Neuronal stem cell (in vitro differentiated cells): ENCODE data around the gene MLYCD.

Source experiments
- DNase-seq: peaks from one replicate; pipeline ENCODE4 v3.0.0-alpha.2; 2013; ENCODE audit warnings: low spot score
- H2AFZ ChIP-seq: one replicate; pipeline ENCODE4 v1.6.1; 2013; ENCODE audit warnings: mild to moderate bottlenecking, low read length, inconsistent platforms
- H2AK5ac ChIP-seq: 2 replicates; pipeline ENCODE4 v1.6.1; 2013; ENCODE audit warnings: low read depth, mild to moderate bottlenecking, inconsistent platforms, low read length, moderate library complexity, mixed read lengths
- H2BK120ac ChIP-seq: 2 replicates; pipeline ENCODE4 v1.6.1; 2013; ENCODE audit warnings: low read depth, mild to moderate bottlenecking, inconsistent platforms, low read length, moderate library complexity, mixed read lengths
- H2BK12ac ChIP-seq: one replicate; pipeline ENCODE4 v1.6.1; 2013; ENCODE audit warnings: low read length, inconsistent platforms
- H2BK15ac ChIP-seq: 2 replicates; pipeline ENCODE4 v1.6.1; 2013; ENCODE audit warnings: mild to moderate bottlenecking, low read length, inconsistent platforms, mixed read lengths
- H2BK5ac ChIP-seq: one replicate; pipeline ENCODE4 v1.6.1; 2013; ENCODE audit warnings: inconsistent platforms, mild to moderate bottlenecking, low read length, moderate library complexity
- H3K14ac ChIP-seq: one replicate; pipeline ENCODE4 v1.6.1; 2013; ENCODE audit warnings: low read length, inconsistent platforms
- H3K18ac ChIP-seq: 2 replicates; pipeline ENCODE4 v1.6.1; 2013; ENCODE audit warnings: low read length, inconsistent platforms
- H3K23ac ChIP-seq: 2 replicates; pipeline ENCODE4 v1.6.1; 2013; ENCODE audit warnings: low read depth, mild to moderate bottlenecking, mixed read lengths, low read length, inconsistent platforms; ENCODE audit not compliant: poor library complexity
- H3K27ac ChIP-seq: replicated peaks from 3 replicates; pipeline ENCODE4 v1.5.1; 2013; ENCODE audit warnings: low read length, inconsistent platforms
- H3K27me3 ChIP-seq, 3 experiments: 2 replicates each; pipeline ENCODE4 v1.6.1; 2013; ENCODE audit warnings: low read length in 3 of 3, mild to moderate bottlenecking in 2 of 3, inconsistent platforms in 1 of 3, low read depth in 1 of 3, mixed read lengths in 1 of 3, moderate library complexity in 1 of 3; ENCODE audit not compliant: control insufficient read depth in 3 of 3, insufficient read depth in 3 of 3
- H3K36me3 ChIP-seq, 2 donors: replicated peaks in 1 of 2; 2 replicates each; pipeline ENCODE4 v1.6.1; 2013; ENCODE audit warnings: low read length in 2 of 2; ENCODE audit not compliant: control insufficient read depth in 2 of 2, insufficient read depth in 2 of 2
- H3K4ac ChIP-seq: 2 replicates; pipeline ENCODE4 v1.6.1; 2013; ENCODE audit warnings: inconsistent platforms, mild to moderate bottlenecking, low read length, moderate library complexity
- H3K4me1 ChIP-seq, 2 donors: 1 replicate in 1 of 2; 2 replicates in 1 of 2; pipeline ENCODE4 v1.6.1; 2013; ENCODE audit warnings: low read length in 2 of 2, low read depth in 1 of 2; ENCODE audit not compliant: control insufficient read depth in 2 of 2, insufficient read depth in 1 of 2
- H3K4me2 ChIP-seq: one replicate; pipeline ENCODE4 v1.6.1; 2013; ENCODE audit warnings: mild to moderate bottlenecking, low read length, inconsistent platforms; ENCODE audit not compliant: insufficient read depth, poor library complexity, severe bottlenecking
- H3K4me3 ChIP-seq, 2 donors: 2 replicates each; pipeline ENCODE4 v1.5.1; 2013; ENCODE audit warnings: low read length in 2 of 2, mild to moderate bottlenecking in 2 of 2, inconsistent platforms in 1 of 2, moderate library complexity in 1 of 2
- H3K79me1 ChIP-seq: one replicate; pipeline ENCODE4 v1.6.1; 2013; ENCODE audit warnings: low read depth, mild to moderate bottlenecking, inconsistent platforms, low read length, moderate library complexity
- H3K9ac ChIP-seq: one replicate; pipeline ENCODE4 v1.6.1; 2013; ENCODE audit warnings: mild to moderate bottlenecking, low read depth, low read length, inconsistent platforms; ENCODE audit not compliant: poor library complexity
- H3K9me3 ChIP-seq, 2 donors: replicated peaks in 1 of 2; 2 replicates each; pipeline versions ENCODE3 to v1.6.1; 2013; ENCODE audit warnings: low read length in 2 of 2, mild to moderate bottlenecking in 2 of 2, inconsistent platforms in 1 of 2, low read depth in 1 of 2, mixed read lengths in 1 of 2, moderate library complexity in 1 of 2; ENCODE audit not compliant: control insufficient read depth in 2 of 2, insufficient read depth in 1 of 2
- H4K8ac ChIP-seq: one replicate; pipeline ENCODE4 v1.6.1; 2013; ENCODE audit warnings: low read depth, mild to moderate bottlenecking, inconsistent platforms, low read length, moderate library complexity
- H4K91ac ChIP-seq: one replicate; pipeline ENCODE4 v1.6.1; 2013; ENCODE audit warnings: low read length, low read depth, mild to moderate bottlenecking, inconsistent platforms; ENCODE audit not compliant: poor library complexity
- WGBS, 2 donors: extraction: QIAGEN DNeasy Blood & Tissue Kit; methylation state at CpG; one replicate each; pipeline ENCODE4 v1.1.7; 2013; ENCODE audit warnings: missing lambda C conversion rate in 2 of 2, mixed read lengths in 1 of 2; ENCODE audit not compliant: insufficient read length in 2 of 2, insufficient replicate concordance in 1 of 2; ENCODE audit errors: extremely low coverage in 2 of 2; 5-methylcytosine and 5-hydroxymethylcytosine counted together

Gene MLYCD

DNA sequence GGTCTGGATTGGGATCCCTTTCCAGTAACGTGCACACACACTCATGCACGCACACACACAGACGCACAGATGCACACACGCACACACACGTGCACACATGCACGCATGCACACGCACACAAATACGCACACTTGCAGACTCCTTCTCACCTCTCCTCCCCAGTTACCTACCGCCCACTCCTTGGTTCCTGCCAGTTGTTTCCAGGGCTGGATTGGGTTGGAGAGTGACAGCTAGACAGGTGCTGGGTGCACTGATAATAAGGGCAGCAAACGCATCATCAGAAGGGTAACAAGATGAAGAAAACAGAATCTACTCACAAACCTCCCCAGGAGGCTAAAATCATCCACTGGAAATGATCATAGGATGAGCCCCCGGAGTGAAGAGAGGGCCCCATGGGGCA lies 46.1 kb upstream of the MLYCD start:
- Histone ChIP-seq H3K9me3 (no peaks in the 10 kb centered on the region), H2AFZ (no peak overlapping the region), H4K91ac (no peak overlapping the region), H2BK5ac (no peak overlapping the region), H3K4me3 (no peak overlapping the region), H2BK120ac (no peak overlapping the region), H3K9ac (no peak overlapping the region), H3K4ac (no peak overlapping the region), H3K79me1 (peaks cover 2% of the 10 kb centered on the region), H4K8ac (no peak overlapping the region), H3K4me1 (peaks cover 5 to 12% of the 10 kb centered on the region in 2 donors), H2BK12ac (no peak overlapping the region), H3K36me3 (no peaks in the 10 kb centered on the region), H2BK15ac (no peak overlapping the region), H3K4me2 (no peak overlapping the region), H3K23ac (no peak overlapping the region), H3K14ac (no peak overlapping the region), H2AK5ac (no peak overlapping the region), H3K27ac (no peak overlapping the region), H3K27me3 (no peaks in the 10 kb centered on the region), H3K18ac (no peak overlapping the region)
- DNase-seq = no peak
- WGBS, 2 donors = no CpG with 5 or more reads among the region's 11 CpGs

DNA sequence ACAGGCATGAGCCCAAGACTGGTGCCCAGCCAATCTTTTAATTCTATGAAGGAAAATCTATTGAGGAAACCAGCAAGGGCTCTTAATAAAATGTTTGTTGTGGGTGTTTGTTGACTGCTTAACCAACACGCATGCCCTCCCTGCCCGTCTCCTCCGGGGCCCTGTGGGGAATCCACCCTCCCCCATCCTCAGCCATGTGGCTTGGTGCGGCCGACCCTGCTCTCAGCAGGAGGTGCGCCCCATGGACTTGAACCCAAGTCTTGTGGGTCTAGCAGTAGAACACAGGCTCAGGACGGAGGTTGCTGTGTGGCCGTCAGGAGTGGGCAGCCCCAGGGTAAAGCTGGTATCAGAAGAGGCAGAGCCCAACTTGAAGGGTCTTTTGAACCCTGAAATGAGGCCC lies 45.1 kb upstream of the MLYCD start:
- DNase-seq = no peak
- no peak overlapping the region for H2AFZ ChIP-seq
- H3K4me1 ChIP-seq = peaks cover 5 to 12% of the 10 kb centered on the region in 2 donors
- no CpG with 5 or more reads among the region's 8 CpGs for WGBS, 2 donors
- no peaks in the 10 kb centered on the region for H3K27me3 ChIP-seq
- H3K4ac ChIP-seq = no peak overlapping the region
- no peak overlapping the region for H2BK5ac ChIP-seq
- H3K14ac ChIP-seq = no peak overlapping the region
- H3K79me1 ChIP-seq = peaks cover 2% of the 10 kb centered on the region
- H3K4me2 ChIP-seq = no peak overlapping the region
- no peak overlapping the region for H3K9ac ChIP-seq
- peak overlapping the region; percentile 18 for H2AK5ac ChIP-seq
- H3K9me3 ChIP-seq = no peaks in the 10 kb centered on the region
- H4K91ac ChIP-seq = no peak overlapping the region
- H3K4me3 ChIP-seq = no peak overlapping the region
- H3K36me3 ChIP-seq = no peaks in the 10 kb centered on the region
- H3K23ac ChIP-seq = no peak overlapping the region
- no peak overlapping the region for H2BK120ac ChIP-seq
- H4K8ac ChIP-seq = no peak overlapping the region
- peak overlapping the region; percentile 29 for H3K18ac ChIP-seq
- no peak overlapping the region for H2BK12ac ChIP-seq
- H3K27ac ChIP-seq = no peak overlapping the region
- H2BK15ac ChIP-seq = peak overlapping the region; percentile 44

- H3K27me3 ChIP-seq = no peaks in the 10 kb centered on the region
- no peak for DNase-seq
- H4K8ac ChIP-seq = no peak overlapping the region
- no peak overlapping the region for H2BK120ac ChIP-seq
- no peak overlapping the region for H2BK12ac ChIP-seq
- no peak overlapping the region for H3K4me2 ChIP-seq
- no peak overlapping the region for H3K27ac ChIP-seq
- H3K79me1 ChIP-seq = peaks cover 2% of the 10 kb centered on the region
- H3K4ac ChIP-seq = no peak overlapping the region
- H2AFZ ChIP-seq = no peak overlapping the region
- H3K9ac ChIP-seq = no peak overlapping the region
- H3K4me3 ChIP-seq = no peak overlapping the region
- H3K23ac ChIP-seq = no peak overlapping the region
- H3K14ac ChIP-seq = no peak overlapping the region
- WGBS, 2 donors = no CpG with 5 or more reads among the region's 9 CpGs
- H3K36me3 ChIP-seq = no peaks in the 10 kb centered on the region
- H3K4me1 ChIP-seq = peaks cover 4 to 7% of the 10 kb centered on the region in 2 donors
- H2BK5ac ChIP-seq = no peak overlapping the region
- no peak overlapping the region for H4K91ac ChIP-seq
- no peak overlapping the region for H3K18ac ChIP-seq
- H3K9me3 ChIP-seq = no peaks in the 10 kb centered on the region
- H2AK5ac ChIP-seq = no peak overlapping the region
- no peak overlapping the region for H2BK15ac ChIP-seq
Observed at GRCh38 chr16:83854420-83854819, 44.5 kb upstream of the MLYCD start.

DNA sequence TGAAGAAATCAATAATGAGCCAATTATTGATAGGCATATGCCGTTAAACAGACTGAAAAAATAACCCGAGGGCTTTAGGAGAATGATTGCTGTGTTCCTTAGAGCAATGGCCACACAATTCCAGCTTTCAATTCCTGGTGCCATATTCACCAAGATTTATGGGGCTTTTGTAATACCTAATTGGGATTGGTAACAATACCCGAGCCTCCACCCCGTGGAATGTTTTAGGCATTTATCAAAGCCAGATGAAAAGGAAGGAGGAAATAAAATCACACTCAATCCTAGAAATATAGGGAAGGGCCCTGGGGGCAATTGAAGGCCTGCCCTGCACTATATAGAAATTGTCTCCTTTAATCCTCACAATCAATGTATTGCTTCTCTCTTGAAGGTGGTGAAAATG lies 42.1 kb upstream of the MLYCD start:
- no CpG with 5 or more reads among the region's 4 CpGs for WGBS, 2 donors
- H3K23ac ChIP-seq = no peak overlapping the region
- H3K4me3 ChIP-seq = no peak overlapping the region
- no peak overlapping the region for H2BK5ac ChIP-seq
- no peak overlapping the region for H2BK120ac ChIP-seq
- peaks cover 2% of the 10 kb centered on the region for H3K79me1 ChIP-seq
- H3K18ac ChIP-seq = no peak overlapping the region
- H3K27ac ChIP-seq = no peak overlapping the region
- H2AK5ac ChIP-seq = no peak overlapping the region
- H2BK12ac ChIP-seq = no peak overlapping the region
- H3K14ac ChIP-seq = no peak overlapping the region
- no peak overlapping the region for H4K91ac ChIP-seq
- no peak overlapping the region for H2BK15ac ChIP-seq
- H3K4me1 ChIP-seq = peaks cover 0 to 3% of the 10 kb centered on the region in 2 donors
- H3K9ac ChIP-seq = no peak overlapping the region
- H2AFZ ChIP-seq = no peak overlapping the region
- no peak for DNase-seq
- H4K8ac ChIP-seq = no peak overlapping the region
- no peak overlapping the region for H3K4me2 ChIP-seq
- H3K4ac ChIP-seq = no peak overlapping the region
- no peaks in the 10 kb centered on the region for H3K9me3 ChIP-seq
- H3K27me3 ChIP-seq = no peaks in the 10 kb centered on the region
- H3K36me3 ChIP-seq = no peaks in the 10 kb centered on the region
